NCI-H2029 treated with DMSO at 0.1 percent for 48 hours (cell line): ENCODE measurements around the gene DAO.
"Not testable (repeated sequence)": the region's sequence is repeated elsewhere in the genome, so short reads cannot be mapped to it uniquely, and the experiment has no call there.

Source experiments
- DNase-seq: peaks from one replicate; lab custom pipeline; 2025; lab: John Stamatoyannopoulos, UW

Gene DAO

GRCh38 chr12:108849660-108850059 is 30.2 kb upstream of the DAO start:
- DNase-seq, result no peak

- DNase-seq, result no peak
Observed at GRCh38 chr12:108850854-108851573, 28.9 kb upstream of the DAO start.

GRCh38 chr12:108852674-108853309 is 27.1 kb upstream of the DAO start:
- no peak for DNase-seq

- DNase-seq, result no peak
Observed at GRCh38 chr12:108853426-108853825, 26.5 kb upstream of the DAO start.

- DNase-seq, result no peak
Observed at GRCh38 chr12:108853981-108854446, 25.9 kb upstream of the DAO start.

- DNase-seq, result no peak
Observed at GRCh38 chr12:108854451-108855283, 25.2 kb upstream of the DAO start.

GRCh38 chr12:108855284-108856169 is 24.4 kb upstream of the DAO start:
- no peak for DNase-seq

GRCh38 chr12:108856170-108856427 is 23.8 kb upstream of the DAO start:
- no peak for DNase-seq

- DNase-seq, result no peak
Observed at GRCh38 chr12:108856428-108857157, 23.3 kb upstream of the DAO start.

GRCh38 chr12:108857158-108857407 is 22.8 kb upstream of the DAO start:
- DNase-seq, result no peak

- no peak for DNase-seq
Observed at GRCh38 chr12:108858311-108859074, 21.4 kb upstream of the DAO start.

- DNase-seq, result not testable (repeated sequence)
Observed at GRCh38 chr12:108859141-108859922, 20.6 kb upstream of the DAO start.

GRCh38 chr12:108859923-108860291 is 20.0 kb upstream of the DAO start:
- DNase-seq, result no peak

- no peak for DNase-seq
Observed at GRCh38 chr12:108860443-108860842, 19.4 kb upstream of the DAO start.

GRCh38 chr12:108861878-108862587 is 17.9 kb upstream of the DAO start:
- no peak for DNase-seq

GRCh38 chr12:108862588-108862959 is 17.3 kb upstream of the DAO start:
- DNase-seq, result no peak

- no peak for DNase-seq
Observed at GRCh38 chr12:108865169-108865568, 14.7 kb upstream of the DAO start.

GRCh38 chr12:108866083-108866482 is 13.8 kb upstream of the DAO start:
- not testable (repeated sequence) for DNase-seq

- no peak for DNase-seq
Observed at GRCh38 chr12:108868781-108869180, 11.1 kb upstream of the DAO start.

GRCh38 chr12:108875280-108875679 is 4.6 kb upstream of the DAO start:
- no peak for DNase-seq
